Lower leg skin (tissue), 4 donors: ENCODE data around the gene NUDT1. TPM values are rescaled to one million over a fixed set of nuclear protein-coding genes. Genes with fewer than 3 reads are reported as not detected.

Experiments
- DNase-seq, 2 donors: peaks; one replicate each; pipeline ENCODE4 v3.0.0-alpha.2; 2019; ENCODE audit warnings: low spot score in 2 of 2
- H3K4me3 ChIP-seq: fragments of 200-600 bp; sonication (generic); 2 replicates; pipeline ENCODE4 v1.5.1; 2017; ENCODE audit warnings: mild to moderate bottlenecking, low read depth; ENCODE audit not compliant: poor library complexity, severe bottlenecking
- POLR2A ChIP-seq, 2 donors: fragments of 450-650 bp; IDR thresholded peaks; one replicate each; pipeline ENCODE4 v1.6.1; 2016 to 2017; ENCODE audit warnings: antibody characterized with exemption in 2 of 2, mild to moderate bottlenecking in 1 of 2, moderate library complexity in 1 of 2
- WGBS, 2 donors: methylation state at CpG; one replicate each; pipeline ENCODE4 v1.1.5; 2018; 5-methylcytosine and 5-hydroxymethylcytosine counted together
- intact Hi-C: fragments of 100-400 bp; cut with DNase I; formaldehyde crosslinking; loops from one replicate; pipeline ENCODE4 v1.15.0; 2023; ENCODE audit warnings: low total_unique reads
- microRNA-seq, 2 donors: library from miRNA; unstranded; fragments of <30 nt; microRNA quantifications; one replicate each; pipeline ENCODE4, GENCODE V29; 2016; ENCODE audit warnings: borderline replicate concordance in 2 of 2, borderline number of aligned reads in 1 of 2
- total RNA-seq, 4 donors: library from RNA; depleted of rRNA; stranded (reverse); fragments of >200 nt; gene quantifications; one replicate each; pipeline ENCODE4 v1.1.0, GENCODE V29; 2016
- TF ChIP-seq, protein P1 (sequence below), 3 donors: fragments of 450-650 bp; IDR thresholded peaks; one replicate each; pipeline ENCODE4 v1.5.1; 2016; ENCODE audit warnings: antibody characterized with exemption in 3 of 3, mild to moderate bottlenecking in 3 of 3, moderate library complexity in 2 of 3

NUDT1 gene
- total RNA-seq, 4 donors from 2014 or later: 33.2 to 43.1 (median 35.8) TPM

DNA sequence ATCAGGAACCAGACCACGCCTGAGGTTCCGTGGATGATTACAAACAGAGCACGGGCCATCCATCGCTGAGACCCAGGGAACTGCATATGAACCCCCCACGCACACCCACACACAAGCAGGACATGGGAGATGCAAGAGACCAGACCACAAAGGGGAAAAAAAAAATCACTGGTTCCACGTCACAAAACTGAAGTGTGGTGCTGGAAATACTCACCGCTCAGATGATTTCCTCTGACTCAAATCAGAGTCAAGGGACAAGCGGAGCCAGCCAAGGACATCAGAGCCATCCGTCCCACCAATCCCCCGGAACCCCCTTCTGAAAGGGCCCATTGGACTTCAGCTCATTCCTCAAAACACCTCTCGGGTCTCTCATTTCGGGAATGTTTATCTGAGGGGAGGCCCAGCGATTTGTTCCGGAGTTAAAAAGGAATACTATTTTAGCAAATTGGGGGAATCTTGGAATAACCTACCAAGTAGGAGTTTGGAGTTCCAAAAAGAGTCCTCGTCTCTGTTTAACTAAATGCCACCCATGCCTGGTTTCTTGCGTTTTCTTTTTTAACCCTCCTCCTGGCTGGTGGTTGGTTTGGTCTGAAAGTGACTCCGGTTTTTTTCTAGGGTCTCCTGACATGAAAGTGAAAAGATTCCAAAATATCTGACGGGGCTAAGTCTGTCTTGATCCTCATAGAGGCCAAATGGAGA is 57.3 kb downstream of the NUDT1 start:
- peak in 1 of 2 donors; percentile 43 for DNase-seq
- TF ChIP-seq, protein P1, sequence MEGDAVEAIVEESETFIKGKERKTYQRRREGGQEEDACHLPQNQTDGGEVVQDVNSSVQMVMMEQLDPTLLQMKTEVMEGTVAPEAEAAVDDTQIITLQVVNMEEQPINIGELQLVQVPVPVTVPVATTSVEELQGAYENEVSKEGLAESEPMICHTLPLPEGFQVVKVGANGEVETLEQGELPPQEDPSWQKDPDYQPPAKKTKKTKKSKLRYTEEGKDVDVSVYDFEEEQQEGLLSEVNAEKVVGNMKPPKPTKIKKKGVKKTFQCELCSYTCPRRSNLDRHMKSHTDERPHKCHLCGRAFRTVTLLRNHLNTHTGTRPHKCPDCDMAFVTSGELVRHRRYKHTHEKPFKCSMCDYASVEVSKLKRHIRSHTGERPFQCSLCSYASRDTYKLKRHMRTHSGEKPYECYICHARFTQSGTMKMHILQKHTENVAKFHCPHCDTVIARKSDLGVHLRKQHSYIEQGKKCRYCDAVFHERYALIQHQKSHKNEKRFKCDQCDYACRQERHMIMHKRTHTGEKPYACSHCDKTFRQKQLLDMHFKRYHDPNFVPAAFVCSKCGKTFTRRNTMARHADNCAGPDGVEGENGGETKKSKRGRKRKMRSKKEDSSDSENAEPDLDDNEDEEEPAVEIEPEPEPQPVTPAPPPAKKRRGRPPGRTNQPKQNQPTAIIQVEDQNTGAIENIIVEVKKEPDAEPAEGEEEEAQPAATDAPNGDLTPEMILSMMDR (IDR thresholded peaks at IDR 0.05): no peak
- TF ChIP-seq POLR2A (IDR thresholded peaks at IDR 0.05): no peak
- intact Hi-C loops: no loop called here
- no peak overlapping the region for H3K4me3 ChIP-seq
- WGBS, 2 donors: 49 to 62% methylated on average over 18 of the region's 18 CpGs

DNA sequence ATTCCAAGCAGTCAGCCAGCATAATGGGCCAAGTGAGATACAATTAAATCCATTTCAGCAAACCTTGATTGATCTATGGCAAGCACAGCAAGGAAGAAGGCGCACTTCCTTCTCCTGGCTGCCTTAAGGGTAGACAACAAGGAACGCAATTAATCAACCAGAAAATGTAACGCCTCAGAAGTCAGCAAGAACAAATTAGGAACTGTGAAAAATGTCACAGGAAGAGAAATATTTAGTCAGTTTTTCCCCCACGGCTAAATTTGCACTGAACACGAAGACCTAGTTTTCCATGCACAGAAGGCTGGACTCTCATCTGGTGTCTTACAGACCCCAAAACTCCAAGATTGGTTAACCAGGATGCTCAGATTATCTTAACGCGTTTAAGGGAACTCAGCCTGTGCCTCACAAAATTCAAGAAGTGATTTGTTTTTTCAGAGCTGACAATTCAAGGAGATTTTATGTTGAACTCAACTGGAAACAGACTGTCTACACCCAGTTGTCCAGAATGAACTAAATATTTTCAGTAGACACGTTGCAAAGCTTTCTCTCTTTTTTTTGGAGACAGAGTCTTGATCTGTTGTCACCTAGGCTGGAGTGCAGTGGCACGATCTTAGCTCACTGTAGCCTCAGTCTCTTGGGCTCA is 58.0 kb downstream of the NUDT1 start:
- H3K4me3 ChIP-seq: no peak overlapping the region
- DNase-seq: no peak
- intact Hi-C loops: no loop called here
- 33 to 41% methylated on average over 9 of the region's 9 CpGs for WGBS, 2 donors
- TF ChIP-seq, protein P1 (IDR thresholded peaks at IDR 0.05): no peak
- no peak for TF ChIP-seq POLR2A (IDR thresholded peaks at IDR 0.05)

Small RNAs within 50 kb of the gene (microRNA-seq; reads per million reads assigned to microRNA genes)
- gene MIR6836: 0 reads per million in 2 donors

Other genes with a start within 250 kb of the NUDT1 start
- 10 to 100 TPM; 37.7 to 77.8 (median 59.4) TPM for gene MAD1L1, start 9.3 kb upstream of the NUDT1 start, total RNA-seq
- 10 to 100 TPM; 17.6 to 26.1 (median 23.9) TPM for gene MRM2, start within 50 bp of the NUDT1 start, total RNA-seq
- 10 to 100 TPM; 13.3 to 35.7 (median 22.1) TPM for gene SNX8, start 72.2 kb downstream of the NUDT1 start, total RNA-seq
- 100 to 1,000 TPM; 121 to 165 (median 150) TPM for gene EIF3B, start 112.6 kb downstream of the NUDT1 start, total RNA-seq
- gene CHST12, start 161.4 kb downstream of the NUDT1 start, total RNA-seq: 10 to 100 TPM; 23.7 to 34.3 (median 26.8) TPM
- not detected for gene GRIFIN, start 234.2 kb downstream of the NUDT1 start, total RNA-seq